GM12873 (cell line): ENCODE results near the gene SALL3.

Experiments used
- CTCF ChIP-seq: IDR thresholded peaks from 2 replicates; pipeline ENCODE4 v1.5.1; 2012; ENCODE audit warnings: low read depth, mild to moderate bottlenecking, moderate library complexity, low read length, control low read depth; ENCODE audit not compliant: insufficient read depth; ENCODE audit errors: missing control alignments

The SALL3 gene

GRCh38 chr18:78993014-78993926, 13.7 kb downstream of the SALL3 start:
- no peak for TF ChIP-seq CTCF

GRCh38 chr18:78994000-78994399, 14.4 kb downstream of the SALL3 start:
- no peak for TF ChIP-seq CTCF

- TF ChIP-seq CTCF = no peak
Measured at GRCh38 chr18:78994531-78994930, 14.9 kb downstream of the SALL3 start.

- TF ChIP-seq CTCF = no peak
Measured at GRCh38 chr18:78994977-78995582, 15.5 kb downstream of the SALL3 start.

GRCh38 chr18:78995740-78996395, 16.2 kb downstream of the SALL3 start:
- no peak for TF ChIP-seq CTCF

GRCh38 chr18:78996741-78997490, 17.3 kb downstream of the SALL3 start:
- no peak for TF ChIP-seq CTCF
